HCT116 (cell line): ENCODE measurements around the gene SPRED3. TPM values are rescaled to one million over a fixed set of nuclear protein-coding genes. Genes with fewer than 3 reads are reported as not detected.

Experiments
- ATAC-seq: fragments of 200-7000 bp; cut with Tn5 transposase; 2 replicates; pipeline ENCODE4 v1.9.1; 2020; ENCODE audit warnings: mild to moderate bottlenecking, moderate library complexity
- BruUV-seq: library from RNA; stranded (reverse); fragments of 400-500 nt; replicated peaks from 2 replicates; lab custom pipeline; 2021; lab: Mats Ljungman, UMichigan
- CTCF ChIA-PET: fragments of 300-600 bp; sonication (Branson Sonifier 250); formaldehyde crosslinking; loops from one replicate; lab custom pipeline; 2021; ENCODE audit warnings: antibody characterized with exemption; lab: Charles Lee
- POLR2A ChIA-PET: fragments of 300-600, 350-600 bp; sonication (Branson Sonifier 250); formaldehyde crosslinking; loops from one replicate; lab custom pipeline; 2021; ENCODE audit warnings: antibody characterized with exemption; lab: Charles Lee
- RAD21 ChIA-PET, 2 experiments: fragments of 300-600 bp; sonication (Branson Sonifier 250); formaldehyde crosslinking; loops; one replicate each; lab custom pipeline; 2023; ENCODE audit warnings: low total read pairs in 2 of 2; ENCODE audit not compliant: uncharacterized antibody in 2 of 2, unreplicated experiment in 2 of 2, low non-redundant PET in 1 of 2; lab: Charles Lee
- DNase-seq: peaks from one replicate; pipeline ENCODE4 v3.0.0-alpha.2; 2010; ENCODE audit warnings: low read depth, low spot score
- H2AFZ ChIP-seq: fragments of 200-600 bp; shearing (Covaris generic), sonication (generic); 2 replicates; pipeline ENCODE4 v1.6.1; 2017; ENCODE audit warnings: low read depth, mixed run types, mixed read lengths, antibody characterized with exemption, low read length; ENCODE audit not compliant: poor library complexity, severe bottlenecking
- H3K27ac ChIP-seq: 2 replicates; pipeline ENCODE4 v1.5.1; 2012; ENCODE audit warnings: low read depth, low read length
- H3K27me3 ChIP-seq: fragments of 200-600 bp; sonication (generic); 2 replicates; pipeline ENCODE4 v1.6.1; 2016; ENCODE audit warnings: mixed run types, low read length, mixed read lengths; ENCODE audit not compliant: insufficient read depth
- H3K36me3 ChIP-seq, 2 experiments: fragments of 200-500 bp in 1 of 2; fragments of 200-600 bp in 1 of 2; sonication (Bioruptor generic) in 1 of 2; sonication (generic) in 1 of 2; 2 replicates each; pipeline versions ENCODE4 v1.5.1 to v1.6.1; 2014 to 2016; ENCODE audit warnings: low read length in 2 of 2, inconsistent platforms in 1 of 2, mixed read lengths in 1 of 2, mixed run types in 1 of 2; ENCODE audit not compliant: insufficient read depth in 2 of 2, control insufficient read depth in 1 of 2
- H3K4me1 ChIP-seq, 2 experiments: fragments of 200-600 bp in 1 of 2; sonication (generic) in 1 of 2; 2 replicates each; pipeline versions ENCODE4 v1.5.1 to v1.6.1; 2012 to 2017; ENCODE audit warnings: low read length in 2 of 2, inconsistent platforms in 1 of 2, mild to moderate bottlenecking in 1 of 2, mixed read lengths in 1 of 2, mixed run types in 1 of 2, moderate library complexity in 1 of 2; ENCODE audit not compliant: insufficient read depth in 2 of 2, control insufficient read depth in 1 of 2
- H3K4me2 ChIP-seq: fragments of 200-600 bp; sonication (generic); 2 replicates; pipeline ENCODE4 v1.6.1; 2017; ENCODE audit warnings: mixed run types, low read length, mixed read lengths
- H3K4me3 ChIP-seq, 2 experiments: fragments of 200-600 bp in 1 of 2; sonication (generic) in 1 of 2; replicated peaks in 1 of 2; 2 replicates each; pipeline ENCODE4 v1.5.1; 2011 to 2016; ENCODE audit warnings: low read length in 2 of 2, control low read depth in 1 of 2, low read depth in 1 of 2, mild to moderate bottlenecking in 1 of 2, mixed read lengths in 1 of 2, mixed run types in 1 of 2
- H3K79me2 ChIP-seq: fragments of 200-600 bp; sonication (generic); 2 replicates; pipeline ENCODE4 v1.6.1; 2017; ENCODE audit warnings: mild to moderate bottlenecking, mixed run types, low read length, moderate library complexity, mixed read lengths; ENCODE audit not compliant: insufficient read depth
- H3K9ac ChIP-seq: fragments of 200-600 bp; sonication (generic); 2 replicates; pipeline ENCODE4 v1.6.1; 2016; ENCODE audit warnings: low read length, mixed read lengths
- H3K9me2 ChIP-seq: fragments of 200-600 bp; sonication (generic), shearing (Covaris generic); 2 replicates; pipeline ENCODE4 v1.6.1; 2017; ENCODE audit warnings: mixed run types, mild to moderate bottlenecking, moderate library complexity; ENCODE audit not compliant: insufficient read depth
- H3K9me3 ChIP-seq, 2 experiments: fragments of 200-500 bp in 1 of 2; fragments of 200-600 bp in 1 of 2; sonication (Bioruptor generic) in 1 of 2; sonication (generic) in 1 of 2; 2 replicates each; pipeline ENCODE4 v1.6.1; 2014 to 2017; ENCODE audit warnings: low read length in 2 of 2, mixed read lengths in 2 of 2, inconsistent platforms in 1 of 2, low read depth in 1 of 2, mild to moderate bottlenecking in 1 of 2, mixed run types in 1 of 2, moderate library complexity in 1 of 2; ENCODE audit not compliant: control insufficient read depth in 1 of 2, insufficient read depth in 1 of 2
- H4K20me1 ChIP-seq: fragments of 200-600 bp; sonication (generic), shearing (Covaris generic); 2 replicates; pipeline ENCODE4 v1.6.1; 2017; ENCODE audit warnings: mixed run types, mild to moderate bottlenecking, moderate library complexity; ENCODE audit not compliant: insufficient read depth
- RAD21 ChIP-seq: IDR thresholded peaks from 2 replicates; pipeline ENCODE4 v1.6.1; 2012; ENCODE audit warnings: low read depth, mild to moderate bottlenecking
- SIN3A ChIP-seq: IDR thresholded peaks from 2 replicates; pipeline ENCODE4 v1.6.1; 2012; ENCODE audit warnings: low read depth
- ZBTB33 ChIP-seq: IDR thresholded peaks from 2 replicates; pipeline ENCODE4 v1.6.1; 2011; ENCODE audit warnings: mild to moderate bottlenecking, low read length, moderate library complexity; ENCODE audit not compliant: insufficient replicate concordance; ENCODE audit errors: extremely low read depth
- intact Hi-C: fragments of 100-400 bp; cut with micrococcal nuclease; formaldehyde crosslinking; loops from 2 replicates; pipeline ENCODE4 v1.10.0; 2022
- total RNA-seq: library from RNA; stranded (reverse); gene quantifications from one replicate; pipeline ENCODE4 v1.2.1, GENCODE V29; 2021; ENCODE audit not compliant: unreplicated experiment
- TF ChIP-seq, protein P1 (sequence below), 3 experiments: fragments of 200-600 bp in 1 of 3; sonication (generic) in 1 of 3; IDR thresholded peaks in 2 of 3; conservative IDR thresholded peaks in 1 of 3; 2 replicates each; pipeline ENCODE4 v1.5.1; 2012 to 2017; ENCODE audit warnings: low read depth in 2 of 3, low read length in 2 of 3, antibody characterized with exemption in 1 of 3, borderline replicate concordance in 1 of 3, control low read depth in 1 of 3, mild to moderate bottlenecking in 1 of 3, mixed read lengths in 1 of 3, mixed run types in 1 of 3, moderate library complexity in 1 of 3; ENCODE audit not compliant: insufficient read depth in 1 of 3

SPRED3 gene
- total RNA-seq, 1 experiment from 2014 or later = 3.4 TPM

- RAD21 ChIA-PET = interaction anchor here in 1 of 2 experiments (0.6 kb wide), 1 partner anchor 939 kb away, joined by 4 read pairs; no protein-coding TSS in a partner anchor
- POLR2A ChIA-PET = interaction anchor here (1.5 kb wide), 1 partner anchor 9 kb away, joined by 4 read pairs; the partner anchor contains the start of gene PSMD8
- no peaks in the 10 kb centered on the region for H3K27me3 ChIP-seq
- ATAC-seq (no peak), DNase-seq (no peak)
- intact Hi-C loops = no loop called here
- TF ChIP-seq RAD21 = no peak
- TF ChIP-seq ZBTB33 = no peak
- no peak overlapping the region for H3K9ac ChIP-seq
- H3K36me3 ChIP-seq = peaks cover 37 to 40% of the 10 kb centered on the region in 2 experiments; a peak in 3 of 4 replicates
- H3K4me1 ChIP-seq = peaks cover 3 to 20% of the 10 kb centered on the region in 2 experiments
- H3K27ac ChIP-seq = no peak overlapping the region
- no peak overlapping the region for H3K4me2 ChIP-seq
- H3K9me2 ChIP-seq = no peaks in the 10 kb centered on the region
- CTCF ChIA-PET = interaction anchor here (1.0 to 1.5 kb wide), 2 partner anchors 19 to 140 kb away, joined by 3 to 6 read pairs; partner anchors contain the start of gene FAM98C
- H3K4me3 ChIP-seq = no peak overlapping the region
- BruUV-seq = no TSS peak
- H3K79me2 ChIP-seq = peaks cover 22% of the 10 kb centered on the region; the same call in 1 of the 2 replicates
- no peaks in the 10 kb centered on the region for H3K9me3 ChIP-seq
- no peak overlapping the region for H2AFZ ChIP-seq
- no peaks in the 10 kb centered on the region for H4K20me1 ChIP-seq
Measured at GRCh38 chr19:38383743-38384142, 4.8 kb upstream of the SPRED3 start.

DNA sequence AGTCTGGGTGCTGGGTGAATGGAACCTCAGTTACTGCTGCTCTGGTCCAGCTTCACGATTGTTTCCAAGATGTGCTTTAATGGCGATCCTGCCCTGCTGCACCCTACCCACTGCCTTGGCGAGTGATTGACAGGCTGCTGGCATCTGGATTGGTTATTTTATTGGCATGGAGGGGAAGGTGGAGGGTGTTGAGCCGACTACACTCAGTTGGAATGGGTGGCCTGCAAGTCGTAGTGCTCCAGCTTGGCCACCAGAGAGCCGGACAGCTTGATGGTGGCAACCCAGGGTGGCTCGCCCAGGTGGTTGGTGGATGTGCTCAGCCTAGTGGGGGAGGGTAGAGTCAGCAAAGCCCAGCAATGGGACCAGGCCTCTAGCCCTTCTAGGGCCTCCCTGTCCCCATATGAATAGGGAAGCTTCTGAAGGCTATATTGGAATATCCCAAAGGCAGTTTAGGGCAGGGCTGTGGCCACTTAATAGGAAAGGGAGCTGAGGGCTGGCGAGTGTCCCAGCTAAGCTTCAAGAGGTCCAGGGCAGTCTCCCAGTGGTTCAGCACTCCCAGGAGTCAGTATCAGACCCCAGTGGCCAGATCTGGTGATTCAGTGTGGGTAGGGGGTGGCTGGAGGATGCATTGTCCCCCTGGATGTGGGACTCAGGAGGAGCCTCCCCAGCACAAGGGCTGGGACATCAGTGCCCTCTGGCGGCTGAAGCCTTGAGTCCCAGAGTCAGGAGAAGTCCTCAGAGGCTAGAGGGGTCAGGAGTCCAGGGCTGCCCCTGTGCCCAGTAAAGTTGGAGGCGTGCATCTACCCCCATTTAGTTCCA, 4.1 kb upstream of the SPRED3 start:
- RAD21 ChIA-PET = interaction anchor here in 1 of 2 experiments (0.6 kb wide), 1 partner anchor 938 kb away, joined by 4 read pairs; no protein-coding TSS in a partner anchor

More for the DNA sequence above, 4.1 kb upstream of the SPRED3 start:
- ChIA-PET CTCF (interaction anchor here (1.0 to 1.6 kb wide), 4 partner anchors 10 to 140 kb away, joined by 3 to 6 read pairs (median 3); partner anchors contain the start of genes FAM98C and PSMD8), POLR2A (interaction anchor here (1.5 kb wide), 1 partner anchor 10 kb away, joined by 4 read pairs; the partner anchor contains the start of gene PSMD8)
- intact Hi-C loops = no loop called here
- no TSS peak for BruUV-seq
- H3K9me3 ChIP-seq = no peaks in the 10 kb centered on the region
- no peak overlapping the region for H3K9ac ChIP-seq
- no peak overlapping the region for H2AFZ ChIP-seq
- H3K36me3 ChIP-seq = peaks cover 30 to 35% of the 10 kb centered on the region in 2 experiments; a peak in 3 of 4 replicates
- H3K79me2 ChIP-seq = peaks cover 15% of the 10 kb centered on the region; the same call in 1 of the 2 replicates
- H3K27ac ChIP-seq = peak overlapping the region; percentile 19; the same call in 1 of the 2 replicates
- no peaks in the 10 kb centered on the region for H3K27me3 ChIP-seq
- TF ChIP-seq, protein P1, sequence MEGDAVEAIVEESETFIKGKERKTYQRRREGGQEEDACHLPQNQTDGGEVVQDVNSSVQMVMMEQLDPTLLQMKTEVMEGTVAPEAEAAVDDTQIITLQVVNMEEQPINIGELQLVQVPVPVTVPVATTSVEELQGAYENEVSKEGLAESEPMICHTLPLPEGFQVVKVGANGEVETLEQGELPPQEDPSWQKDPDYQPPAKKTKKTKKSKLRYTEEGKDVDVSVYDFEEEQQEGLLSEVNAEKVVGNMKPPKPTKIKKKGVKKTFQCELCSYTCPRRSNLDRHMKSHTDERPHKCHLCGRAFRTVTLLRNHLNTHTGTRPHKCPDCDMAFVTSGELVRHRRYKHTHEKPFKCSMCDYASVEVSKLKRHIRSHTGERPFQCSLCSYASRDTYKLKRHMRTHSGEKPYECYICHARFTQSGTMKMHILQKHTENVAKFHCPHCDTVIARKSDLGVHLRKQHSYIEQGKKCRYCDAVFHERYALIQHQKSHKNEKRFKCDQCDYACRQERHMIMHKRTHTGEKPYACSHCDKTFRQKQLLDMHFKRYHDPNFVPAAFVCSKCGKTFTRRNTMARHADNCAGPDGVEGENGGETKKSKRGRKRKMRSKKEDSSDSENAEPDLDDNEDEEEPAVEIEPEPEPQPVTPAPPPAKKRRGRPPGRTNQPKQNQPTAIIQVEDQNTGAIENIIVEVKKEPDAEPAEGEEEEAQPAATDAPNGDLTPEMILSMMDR (IDR thresholded peaks at IDR 0.05 in 2 of 3, conservative IDR thresholded peaks at IDR 0.05 in 1 of 3; ENCODE audit: borderline replicate concordance in 1 of 3, insufficient read depth in 1 of 3, low read depth in 2 of 3, low read length in 2 of 3) = peak in 2 of 3 experiments; percentile 14 to 26; a peak in 1 of 6 replicates
- no peak for TF ChIP-seq SIN3A
- H3K4me2 ChIP-seq = no peak overlapping the region
- peaks cover 7 to 26% of the 10 kb centered on the region in 2 experiments for H3K4me1 ChIP-seq
- DNase-seq (no peak), ATAC-seq (no peak)
- H4K20me1 ChIP-seq = no peaks in the 10 kb centered on the region
- no peaks in the 10 kb centered on the region for H3K9me2 ChIP-seq
- no peak overlapping the region for H3K4me3 ChIP-seq
